ENCODE results near the gene UCP2.
"Not testable (repeated sequence)": the region's sequence is repeated elsewhere in the genome, so short reads cannot be mapped to it uniquely, and the experiment has no call there.

Gene UCP2

DNA sequence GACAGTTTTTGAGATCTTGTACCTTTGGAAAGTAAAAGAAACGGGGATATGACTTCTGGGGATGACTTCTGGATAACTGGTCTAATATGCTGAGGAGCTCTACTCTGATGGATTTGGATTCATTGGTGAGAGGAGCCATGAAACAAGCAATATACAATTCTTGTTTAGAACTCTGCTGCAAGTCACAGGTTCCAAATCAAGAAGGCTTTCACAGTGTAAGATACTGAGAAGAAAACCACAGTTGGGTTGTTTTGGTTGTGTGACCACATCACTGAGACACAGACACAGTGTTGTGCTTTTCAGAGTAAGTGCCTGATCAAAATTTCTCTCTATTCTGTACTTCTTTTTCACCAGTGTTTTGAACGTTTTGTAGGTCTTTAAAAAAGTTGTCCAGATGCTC is 13.1 kb upstream of the UCP2 start:
- no peak for DNase-seq (ENCODE audit: low read depth)

DNA sequence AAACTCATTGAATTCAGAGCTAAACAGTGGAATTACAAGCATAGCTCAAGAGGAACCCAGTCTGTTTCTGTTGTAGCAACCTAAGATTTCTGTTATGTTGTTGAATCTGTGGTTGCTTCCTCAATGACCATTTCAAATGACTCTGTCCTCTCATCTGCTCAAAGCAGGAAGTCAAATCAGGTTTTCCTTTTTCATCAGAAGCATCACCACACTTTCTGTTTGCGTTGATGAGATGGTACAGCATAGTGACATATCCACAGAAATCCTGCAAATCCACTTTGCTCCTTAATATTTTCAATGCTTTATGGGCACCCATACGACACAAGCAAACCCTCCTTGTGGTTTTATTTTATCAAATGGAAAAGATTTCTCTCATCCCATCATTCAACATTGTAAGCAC is 12.6 kb upstream of the UCP2 start:
- DNase-seq (ENCODE audit: low read depth) = no peak

DNA sequence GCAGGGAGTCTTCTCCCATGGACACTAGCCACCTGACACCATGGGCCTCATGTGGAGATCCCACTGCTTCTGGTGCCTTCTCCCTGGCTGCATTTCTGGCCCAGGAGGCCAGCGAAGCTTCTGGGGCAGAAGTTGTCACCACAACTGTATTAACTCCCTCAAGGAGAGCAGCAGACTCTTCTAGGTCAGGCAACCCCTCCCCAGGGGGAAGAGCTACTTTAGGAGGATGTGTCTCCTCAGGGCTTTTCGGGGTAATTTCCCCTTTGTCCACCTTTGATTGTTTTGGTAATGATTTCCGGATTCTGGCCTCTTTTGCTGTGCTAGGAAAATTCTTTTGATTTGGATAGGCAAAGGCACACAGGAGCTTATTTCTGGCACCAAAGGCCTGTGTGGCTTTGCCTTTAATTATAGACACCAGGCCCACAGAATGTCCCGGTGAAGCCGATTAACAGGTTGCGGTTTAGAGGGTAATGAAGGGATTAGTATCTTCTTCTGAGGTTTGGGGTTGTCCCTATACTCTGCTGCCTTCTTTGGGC is 8.9 kb upstream of the UCP2 start:
- DNase-seq (ENCODE audit: low read depth) = no peak

DNA sequence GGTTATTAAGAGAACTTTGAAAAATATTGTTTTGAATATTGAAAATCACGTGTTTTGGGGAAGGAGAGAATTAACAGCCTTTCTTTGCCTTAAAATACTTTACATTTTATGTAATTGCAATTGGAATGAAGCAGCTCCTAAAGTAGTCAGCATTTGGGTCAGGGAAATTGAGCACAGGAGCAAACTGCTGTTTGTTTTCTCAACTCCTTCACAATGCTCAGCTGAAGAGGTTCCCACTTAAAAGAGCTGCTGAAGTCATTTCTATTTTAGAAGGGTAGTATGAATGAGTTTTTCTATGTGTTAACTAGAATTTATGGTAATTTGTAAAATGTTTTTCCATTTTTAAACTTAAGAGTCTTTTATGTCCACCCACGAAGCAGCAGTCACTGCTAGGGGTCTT is 8.1 kb upstream of the UCP2 start:
- DNase-seq (ENCODE audit: low read depth) = no peak

DNA sequence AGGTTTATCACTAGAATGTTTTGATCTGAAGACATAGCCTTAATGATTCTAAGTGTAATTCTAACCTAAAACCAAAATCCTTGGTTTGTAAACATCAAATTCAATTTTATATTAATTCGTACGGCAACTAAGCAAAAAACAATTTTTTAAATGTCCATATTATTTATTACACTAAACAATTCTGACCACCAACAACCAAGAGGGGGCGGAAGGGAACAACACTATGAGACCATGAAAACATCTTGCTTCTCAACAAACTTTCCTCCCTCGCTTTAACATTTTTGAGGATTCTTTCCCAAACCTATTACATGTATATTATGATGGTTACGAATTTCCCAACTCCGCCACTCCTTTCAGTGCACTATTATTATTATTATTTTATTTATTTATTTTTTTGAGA is 6.5 kb upstream of the UCP2 start:
- DNase-seq (ENCODE audit: low read depth) = no peak

DNA sequence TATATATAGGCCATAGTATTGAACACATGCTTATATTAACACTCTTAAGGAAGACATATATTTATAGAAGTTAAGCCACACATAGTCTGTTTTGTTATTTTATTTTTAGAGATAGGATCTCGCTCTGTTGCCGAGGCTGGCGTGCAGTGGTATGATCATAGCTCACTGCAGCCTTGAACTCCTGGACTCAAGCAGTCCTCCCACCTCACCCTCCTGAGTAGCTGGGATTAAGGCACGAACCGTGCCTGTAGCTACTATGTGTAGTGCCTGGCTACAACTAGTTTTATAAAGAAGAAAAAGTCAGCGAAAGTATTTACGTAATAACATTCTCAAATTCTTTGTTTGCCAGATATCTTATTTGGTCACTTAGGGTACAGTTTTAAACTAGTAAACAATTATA is 5.6 kb upstream of the UCP2 start:
- DNase-seq (ENCODE audit: low read depth) = no peak

DNA sequence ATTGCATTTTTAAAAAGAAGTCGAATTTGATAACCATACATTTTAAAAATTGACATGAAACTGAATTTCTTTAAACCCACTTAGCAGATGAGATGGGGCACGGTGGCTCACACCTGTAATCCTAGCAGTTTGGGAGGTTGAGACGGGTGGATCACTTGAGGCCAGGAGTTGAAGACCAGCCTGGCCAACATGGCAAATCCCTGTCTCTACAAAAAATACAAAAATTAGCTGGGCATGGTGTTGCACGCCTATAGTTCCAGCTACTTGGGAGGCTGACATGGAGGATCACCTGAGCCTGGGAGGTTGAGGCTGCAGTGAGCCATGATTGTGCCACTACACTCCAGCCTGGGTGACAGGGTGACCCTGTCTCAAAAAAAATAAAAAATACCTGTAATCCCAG is 3.0 kb upstream of the UCP2 start:
- DNase-seq (ENCODE audit: low read depth) = not testable (repeated sequence)

DNA sequence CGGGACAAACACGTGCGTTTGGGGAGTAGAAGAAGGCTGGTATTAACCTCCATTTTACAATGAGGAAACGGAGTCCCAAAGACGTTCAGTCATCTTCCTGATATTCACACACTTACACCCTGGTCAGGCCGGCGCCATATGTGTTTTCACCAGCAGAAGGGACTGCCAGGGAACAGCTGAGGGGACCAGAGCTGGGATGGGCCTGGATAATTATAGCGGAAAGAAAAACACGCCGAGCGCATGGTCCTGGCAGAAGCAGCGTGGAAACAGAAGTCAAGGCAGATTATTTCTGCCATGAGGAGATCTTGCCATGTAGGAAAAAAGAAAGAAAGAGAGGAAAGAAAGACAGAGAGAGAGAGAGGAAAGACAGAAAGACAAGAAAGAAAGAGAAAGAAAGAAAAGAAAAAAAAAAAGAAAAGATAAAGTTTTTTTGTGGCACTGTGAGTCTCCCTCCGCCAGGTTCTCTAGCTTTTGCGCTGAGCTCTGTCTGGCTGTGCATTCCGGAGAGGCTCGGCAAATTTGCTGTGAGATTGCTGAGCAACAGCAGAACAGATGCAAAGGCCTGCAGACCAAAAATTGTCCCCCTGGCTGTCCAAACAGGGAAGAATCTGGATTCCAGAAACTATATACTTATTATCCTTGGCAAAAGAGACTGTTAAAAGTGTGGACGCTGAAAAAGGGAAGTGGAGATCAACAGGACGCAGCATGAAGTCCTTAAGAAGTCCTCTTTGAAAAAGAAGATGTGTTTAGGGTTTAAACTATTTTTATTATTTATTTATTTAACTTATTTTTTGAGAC is 1.3 kb upstream of the UCP2 start:
- DNase-seq (ENCODE audit: low read depth) = no peak

DNA sequence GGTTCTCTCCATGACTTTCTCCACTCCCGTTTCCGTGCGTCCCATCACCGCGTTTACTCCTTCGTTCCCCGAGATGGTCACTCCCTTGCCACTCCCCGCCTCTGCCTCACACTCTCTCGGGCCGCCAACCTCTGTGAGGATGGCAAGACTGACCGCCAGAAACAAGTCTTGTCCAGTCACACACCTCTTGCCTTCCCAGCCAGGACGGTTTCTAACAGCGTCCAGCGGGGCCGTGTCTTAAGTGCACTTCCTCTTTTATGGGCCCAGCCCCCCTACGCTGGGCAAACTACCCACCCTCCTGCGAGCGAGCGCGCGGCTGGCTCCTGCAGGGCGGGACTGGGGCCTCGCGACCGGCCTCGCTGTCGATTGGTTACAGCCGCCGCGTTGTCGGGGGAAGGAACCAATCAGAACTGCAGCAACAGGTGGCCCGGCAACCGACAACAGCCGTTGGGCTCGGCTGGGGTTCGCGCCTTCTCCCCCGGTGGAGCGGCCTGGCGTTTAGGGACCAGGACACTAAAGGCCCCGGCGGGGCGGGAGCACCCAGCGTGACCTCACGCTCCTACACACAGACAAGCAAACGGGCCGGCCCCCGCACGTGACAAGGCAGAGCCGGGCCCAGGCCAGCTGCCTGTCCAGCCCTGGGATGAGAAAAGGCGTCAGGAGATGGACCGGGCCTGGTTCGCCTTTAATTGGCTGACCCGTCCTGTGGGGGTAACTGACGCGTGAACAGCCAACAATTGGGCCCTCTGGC is 522 bp upstream of the UCP2 start:
- peak; percentile 83 for DNase-seq (ENCODE audit: low read depth)

DNA sequence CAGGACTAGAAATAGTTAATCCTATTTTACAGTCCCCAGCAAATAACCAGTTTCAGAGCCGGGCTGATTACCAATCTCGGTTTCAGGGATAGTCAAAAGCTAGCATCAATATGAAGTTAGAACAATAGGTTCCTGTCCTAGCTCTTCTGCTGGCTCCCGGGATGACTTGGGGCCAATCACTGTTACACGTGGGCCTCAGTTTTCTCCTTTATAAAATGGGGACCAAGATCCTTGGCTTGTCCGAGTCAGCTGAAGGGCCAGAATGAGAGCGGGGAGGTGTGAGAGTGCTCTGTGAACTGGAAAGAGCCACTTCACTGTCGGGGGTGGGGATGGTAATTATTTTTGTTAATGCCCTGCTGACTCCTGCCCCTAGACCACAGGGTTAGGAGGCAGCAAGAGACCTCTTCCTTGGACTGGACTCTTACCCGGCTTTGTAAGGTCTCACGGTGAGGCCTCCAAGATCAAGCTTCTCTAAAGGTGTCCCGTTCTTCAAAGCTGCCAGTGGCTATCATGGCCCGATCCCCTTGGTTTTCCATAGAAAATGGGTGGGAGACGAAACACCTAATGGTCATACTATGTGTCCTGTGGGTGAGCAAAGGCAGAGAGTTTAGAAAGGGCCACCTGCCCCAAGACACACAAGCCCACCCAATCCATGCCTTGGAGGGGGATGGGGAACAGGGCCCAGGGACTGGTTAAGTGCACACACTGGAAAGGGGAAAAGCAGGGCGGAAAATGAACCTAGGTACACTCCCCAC is 1.4 kb downstream of the UCP2 start:
- no peak for DNase-seq (ENCODE audit: low read depth)

DNA sequence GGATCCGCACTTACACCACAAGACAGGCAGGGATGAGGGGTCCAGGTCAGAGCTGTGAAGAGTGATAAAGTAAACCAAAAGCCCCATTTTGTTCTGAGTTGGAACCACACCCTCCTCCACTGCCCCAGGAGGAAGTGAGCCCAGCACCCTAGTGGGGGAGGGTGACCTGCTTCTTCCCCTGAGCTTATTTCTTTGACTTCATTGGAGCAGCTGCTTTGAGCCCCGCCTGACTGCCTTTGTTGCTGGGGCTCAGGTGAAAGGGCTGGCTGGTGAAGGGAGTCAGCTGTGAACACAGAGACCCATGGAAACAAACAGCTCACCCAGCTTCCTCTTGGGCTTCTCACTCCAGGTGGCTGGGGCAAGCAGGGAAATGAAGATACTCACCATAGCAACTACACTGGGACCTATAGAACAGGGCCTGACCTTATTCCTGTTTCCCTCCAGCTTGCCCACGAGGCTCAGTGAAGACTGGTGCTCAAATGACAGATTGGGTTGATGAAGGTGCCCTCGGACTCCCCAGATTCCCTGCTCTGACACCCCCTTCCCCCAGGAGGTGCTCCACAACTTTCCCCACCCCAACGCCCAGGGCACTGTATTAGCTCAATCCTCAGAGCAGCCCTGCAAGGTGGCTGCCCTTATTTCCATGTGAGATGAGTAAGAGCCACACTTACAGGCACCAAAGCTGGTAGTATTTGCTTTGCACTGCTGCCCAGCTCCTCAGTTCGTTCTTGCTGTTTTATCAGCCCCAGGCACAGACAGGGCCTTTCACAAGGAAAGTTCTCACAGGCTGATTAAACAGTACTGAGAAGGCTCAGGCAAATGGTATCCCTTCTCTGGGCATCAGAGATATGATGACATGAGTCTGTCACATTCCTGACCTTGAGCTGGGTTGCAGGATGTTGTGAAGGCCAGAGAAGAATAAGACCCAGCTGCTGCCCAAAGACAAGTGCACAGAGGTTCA is 2.4 kb downstream of the UCP2 start:
- DNase-seq (ENCODE audit: low read depth) = peak; percentile 19

DNA sequence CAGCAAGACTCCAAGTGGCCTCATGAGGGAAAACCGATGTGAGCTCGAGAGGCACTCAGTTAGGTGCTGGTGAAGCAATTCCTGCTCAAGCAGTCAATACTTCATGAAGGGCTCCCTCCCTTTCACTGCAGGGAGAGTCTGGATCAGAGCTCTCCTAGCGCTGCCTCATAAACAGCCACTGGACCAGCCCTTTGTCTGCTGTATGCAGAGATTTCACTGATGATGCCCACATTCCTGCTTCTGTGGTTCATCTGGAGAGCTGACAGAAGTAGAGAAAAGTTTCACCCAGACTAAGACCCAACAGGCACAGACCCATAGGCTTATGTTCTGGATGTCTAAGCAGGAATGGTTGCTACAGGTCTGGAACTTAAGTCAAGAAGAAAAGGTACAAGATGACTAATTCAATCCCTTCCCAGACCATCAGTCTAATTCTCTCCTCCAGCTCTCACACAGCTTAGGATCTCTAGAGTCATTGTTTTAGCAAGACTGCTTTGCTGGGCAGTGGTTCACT is 4.0 kb downstream of the UCP2 start:
- DNase-seq (ENCODE audit: low read depth) = peak; percentile 42

DNA sequence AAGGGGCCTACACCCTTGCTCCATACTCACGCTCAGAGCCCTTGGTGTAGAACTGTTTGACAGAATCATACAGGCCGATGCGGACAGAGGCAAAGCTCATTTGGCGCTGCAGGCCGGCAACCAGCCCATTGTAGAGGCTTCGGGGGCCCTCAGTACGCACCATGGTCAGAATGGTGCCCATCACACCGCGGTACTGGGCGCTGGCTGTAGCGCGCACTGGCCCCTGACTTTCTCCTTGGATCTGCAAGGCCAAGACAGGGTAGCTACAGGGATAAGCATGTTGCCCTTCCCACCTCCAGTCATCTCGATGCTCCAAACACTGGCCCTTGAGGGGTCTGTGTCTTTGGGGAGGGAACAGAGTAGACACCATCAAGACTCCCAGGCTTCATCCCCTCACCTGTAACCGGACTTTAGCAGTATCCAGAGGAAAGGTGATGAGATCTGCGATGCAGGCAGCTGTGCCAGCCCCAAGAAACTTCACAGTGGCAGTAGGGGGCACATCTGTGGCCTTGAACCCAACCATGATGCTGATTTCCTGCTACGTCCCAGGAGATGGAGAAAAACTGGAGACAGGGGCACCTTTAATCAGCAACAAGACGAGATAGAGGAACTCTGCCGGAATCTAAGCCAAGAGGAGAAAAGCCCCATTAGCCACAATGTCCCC is 4.7 kb downstream of the UCP2 start:
- no peak for DNase-seq (ENCODE audit: low read depth)

DNA sequence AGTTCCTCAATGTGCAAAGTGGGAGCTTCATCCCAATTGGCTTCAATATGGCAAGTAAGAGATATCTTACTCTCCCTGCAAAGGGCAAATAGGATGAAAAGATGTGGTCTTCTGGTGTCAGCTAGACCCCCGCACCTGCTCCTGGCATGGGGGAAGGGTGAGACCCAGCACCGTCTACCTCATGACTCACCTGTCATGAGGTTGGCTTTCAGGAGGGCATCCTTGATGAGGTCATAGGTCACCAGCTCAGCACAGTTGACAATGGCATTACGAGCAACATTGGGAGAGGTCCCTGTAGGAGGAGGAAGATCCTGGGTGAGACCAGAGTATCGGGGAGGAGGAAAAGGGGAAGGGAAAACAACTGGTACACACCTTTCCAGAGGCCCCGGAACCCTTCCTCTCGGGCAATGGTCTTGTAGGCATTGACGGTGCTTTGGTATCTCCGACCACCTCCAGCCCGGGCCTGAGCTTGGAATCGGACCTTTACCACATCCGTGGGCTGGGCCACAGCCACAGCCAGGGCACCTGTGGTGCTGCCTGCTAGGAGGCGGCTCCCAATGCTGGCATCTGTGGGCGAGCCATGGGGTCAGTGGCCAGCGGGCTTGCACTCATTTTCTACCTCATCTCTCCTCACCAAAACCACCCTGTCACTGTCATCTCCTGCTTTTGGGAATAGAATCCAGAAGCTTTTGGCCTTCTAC is 6.0 kb downstream of the UCP2 start:
- DNase-seq (ENCODE audit: low read depth) = no peak

DNA sequence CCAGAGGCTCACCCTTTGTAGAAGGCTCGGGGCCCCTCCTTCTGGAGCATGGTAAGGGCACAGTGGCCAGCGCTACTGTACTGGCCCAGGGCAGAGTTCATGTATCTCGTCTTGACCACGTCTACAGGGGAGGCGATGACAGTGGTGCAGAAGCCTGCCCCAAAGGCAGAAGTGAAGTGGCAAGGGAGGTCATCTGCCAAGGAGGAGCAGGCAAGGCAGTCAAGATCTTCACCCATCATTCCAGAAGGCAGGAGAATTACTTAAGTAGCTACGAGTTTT is 7.2 kb downstream of the UCP2 start:
- no peak for DNase-seq (ENCODE audit: low read depth)

DNA sequence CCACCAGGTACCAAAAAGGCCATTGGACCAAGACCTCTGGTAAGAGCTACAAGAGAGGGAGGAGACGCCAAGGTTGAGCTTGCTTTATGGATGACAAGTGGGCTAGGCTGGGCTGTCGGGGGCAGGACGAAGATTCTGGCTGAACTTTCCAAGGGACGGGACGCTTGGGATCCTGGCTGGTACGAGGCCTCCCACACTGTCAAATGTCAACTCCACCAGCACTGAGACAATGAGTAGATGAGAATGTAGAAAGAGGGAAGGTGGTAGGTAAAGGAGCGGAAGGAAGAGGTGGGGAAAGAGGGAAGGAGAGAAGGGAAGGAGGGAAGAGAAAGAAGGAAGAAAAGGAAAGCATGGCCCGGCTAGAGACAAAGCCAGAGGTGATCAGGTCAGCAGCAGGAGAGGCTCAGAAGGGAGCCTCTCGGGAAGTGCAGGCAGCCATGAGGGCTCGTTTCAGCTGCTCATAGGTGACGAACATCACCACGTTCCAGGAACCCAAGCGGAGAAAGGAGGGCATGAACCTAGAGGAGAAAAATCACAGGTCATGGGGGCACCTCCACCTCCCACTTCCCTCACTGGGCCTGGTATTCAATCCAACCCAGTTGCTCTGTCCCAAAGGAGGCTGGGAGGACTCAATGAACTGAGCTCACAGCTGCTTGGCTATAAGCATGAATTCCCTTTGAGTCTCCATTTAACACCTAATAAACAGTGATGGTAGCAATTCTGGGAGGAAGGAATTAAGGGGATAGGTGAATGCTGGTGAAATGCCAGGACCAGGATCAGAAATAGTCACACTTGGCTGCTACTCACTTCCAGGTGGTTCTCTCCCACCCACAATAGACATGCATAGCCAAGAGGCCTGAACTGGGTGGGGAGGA is 7.8 kb downstream of the UCP2 start:
- DNase-seq (ENCODE audit: low read depth) = no peak

DNA sequence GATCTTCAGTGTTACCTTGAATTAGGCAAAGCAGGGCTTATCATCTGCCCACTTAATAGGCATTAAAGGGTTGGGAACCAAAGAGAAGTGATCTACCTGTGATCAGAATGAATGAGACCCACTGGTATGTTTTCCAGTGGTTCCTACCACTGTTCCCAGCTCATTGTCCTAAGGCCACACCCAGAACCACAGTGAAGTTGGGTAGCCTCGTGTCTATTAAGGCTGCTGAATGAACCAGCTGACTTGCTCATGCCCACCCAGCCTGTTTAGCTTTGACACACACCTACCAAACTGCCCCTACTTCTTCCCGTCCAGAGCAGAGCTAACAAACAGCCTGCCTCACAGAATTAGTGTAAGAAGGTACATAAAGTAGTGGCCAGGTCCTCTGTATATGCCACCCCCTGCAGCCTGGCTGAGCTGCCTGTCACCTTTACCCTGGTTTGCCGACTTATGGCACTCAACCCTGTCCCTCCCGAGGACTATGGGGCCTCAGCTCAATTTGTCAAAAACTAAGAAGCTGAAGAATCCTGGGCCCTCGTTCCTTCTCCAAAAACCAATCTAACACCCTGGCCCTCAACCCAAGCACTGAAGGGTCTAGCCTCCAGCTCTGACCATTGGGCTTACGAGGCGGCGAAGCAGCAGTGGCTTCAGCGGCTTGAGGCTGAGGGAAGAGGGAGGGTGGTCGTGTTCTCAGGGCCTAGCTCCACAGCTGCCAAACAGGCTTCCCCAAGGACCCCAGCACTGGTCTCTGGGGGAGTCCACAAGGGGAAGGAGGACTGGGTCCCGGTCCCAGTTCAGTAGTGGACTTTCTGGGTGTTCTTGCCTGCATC is 9.8 kb downstream of the UCP2 start:
- no peak for DNase-seq (ENCODE audit: low read depth)

DNA sequence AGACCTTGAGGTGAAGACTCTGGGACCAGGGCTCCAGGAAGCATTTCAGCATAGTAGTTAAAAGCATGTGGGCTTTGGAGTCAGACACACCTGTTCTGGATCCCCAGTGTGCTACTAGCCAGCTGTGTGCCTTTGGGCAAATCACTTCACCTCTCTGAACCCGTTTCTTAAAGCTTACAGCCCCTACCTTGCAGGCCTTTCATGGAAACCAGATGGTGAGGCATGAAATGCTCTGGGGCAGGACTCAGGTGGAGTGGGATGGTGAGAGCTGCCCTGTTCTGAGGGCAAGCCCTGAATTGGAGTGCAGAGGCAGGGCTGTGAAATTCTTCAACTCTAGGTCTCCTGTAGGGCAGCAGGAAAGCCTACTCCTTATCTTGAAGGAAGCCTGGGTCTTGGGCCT is 10.5 kb downstream of the UCP2 start:
- no peak for DNase-seq (ENCODE audit: low read depth)

All from amniotic epithelial cell (primary cell).